GM20000 (cell line): ENCODE data around the gene MPC2.

Source experiments
- DNase-seq: peaks from one replicate; pipeline ENCODE4 v3.0.0; 2012; ENCODE audit warnings: low spot score
- CTCF ChIP-seq: IDR thresholded peaks from 2 replicates; pipeline ENCODE4 v1.5.1; 2012; ENCODE audit warnings: mild to moderate bottlenecking, control low read depth; ENCODE audit errors: extremely low read depth, missing control alignments

The MPC2 gene

GRCh38 chr1:167924543-167925231, 12.2 kb downstream of the MPC2 start:
- DNase-seq = no peak
- no peak for TF ChIP-seq CTCF

GRCh38 chr1:167924102-167924501, 12.8 kb downstream of the MPC2 start:
- no peak for TF ChIP-seq CTCF

GRCh38 chr1:167923324-167924056, 13.4 kb downstream of the MPC2 start:
- DNase-seq = no peak
- no peak for TF ChIP-seq CTCF

More at GRCh38 chr1:167924102-167924501, 12.8 kb downstream of the MPC2 start:
- DNase-seq = no peak

GRCh38 chr1:167922611-167923074, 14.2 kb downstream of the MPC2 start:
- TF ChIP-seq CTCF = no peak
- DNase-seq = no peak

- peak; percentile 18 for DNase-seq
- TF ChIP-seq CTCF = no peak
These were observed 14.8 kb downstream of the MPC2 start for GRCh38 chr1:167922023-167922422.

GRCh38 chr1:167916766-167917511, 19.9 kb downstream of the MPC2 start:
- TF ChIP-seq CTCF = no peak
- no peak for DNase-seq

- no peak for DNase-seq
- no peak for TF ChIP-seq CTCF
These were observed 21.3 kb downstream of the MPC2 start for GRCh38 chr1:167915569-167915968.
